K562 (cell line): ENCODE measurements around the gene LY6G6F. TPM values are rescaled to one million over a fixed set of nuclear protein-coding genes. Genes with fewer than 3 reads are reported as not detected.

Experiments used
- ARID2 ChIP-seq: fragments of 450-650 bp; IDR thresholded peaks from 2 replicates; pipeline ENCODE4 v1.6.1; 2017; ENCODE audit warnings: antibody characterized with exemption, mild to moderate bottlenecking
- BRCA1 ChIP-seq, 2 experiments: fragments of 450-650 bp in 1 of 2; sonication (generic) in 1 of 2; formaldehyde crosslinking in 1 of 2; IDR thresholded peaks; 2 replicates each; pipeline versions ENCODE4 v1.5.0 to v1.6.1; 2017 to 2020; ENCODE audit warnings: mild to moderate bottlenecking in 1 of 2, missing genetic modification reagents in 1 of 2
- BRD9 ChIP-seq: fragments of 450-650 bp; IDR thresholded peaks from 2 replicates; pipeline ENCODE4 v1.6.1; 2018; ENCODE audit warnings: low read depth; ENCODE audit not compliant: partially characterized antibody
- FOXK1 ChIP-seq: sonication (generic); formaldehyde crosslinking; IDR thresholded peaks from 2 replicates; pipeline ENCODE4 v1.8.0; 2022; ENCODE audit warnings: missing genetic modification reagents, mild to moderate bottlenecking, borderline replicate concordance
- HSF4 ChIP-seq: fragments of 250-450 bp; sonication (Bioruptor Pico); IDR thresholded peaks from 2 replicates; pipeline ENCODE4 v2.1.2; 2022; ENCODE audit warnings: mild to moderate bottlenecking, moderate library complexity, borderline replicate concordance
- KHSRP ChIP-seq: fragments of 450-650 bp; IDR thresholded peaks from 2 replicates; pipeline ENCODE4 v1.6.1; 2017
- KLF10 ChIP-seq: fragments of 250-450 bp; sonication (Bioruptor Pico); IDR thresholded peaks from 2 replicates; pipeline ENCODE4 v1.6.1; 2021; ENCODE audit warnings: matching md5 sums
- KLF16 ChIP-seq: IDR thresholded peaks from 2 replicates; pipeline ENCODE4 v1.6.1; 2016; ENCODE audit warnings: antibody characterized with exemption
- MAX ChIP-seq: sonication (generic); formaldehyde crosslinking; IDR thresholded peaks from 2 replicates; pipeline ENCODE4 v1.9.0; 2022; ENCODE audit warnings: mild to moderate bottlenecking, missing genetic modification reagents
- MLLT1 ChIP-seq, 2 experiments: fragments of 450-650 bp; IDR thresholded peaks; 2 replicates each; pipeline ENCODE4 v1.6.1; 2016
- NCOA6 ChIP-seq: fragments of 450-650 bp; IDR thresholded peaks from 2 replicates; pipeline ENCODE4 v1.6.1; 2017; ENCODE audit warnings: mild to moderate bottlenecking
- SMAD2 ChIP-seq: fragments of 150-350 bp; IDR thresholded peaks from 2 replicates; pipeline ENCODE4 v1.6.1; 2014; ENCODE audit warnings: low read depth, mild to moderate bottlenecking, low read length
- WHSC1 ChIP-seq: IDR thresholded peaks from one replicate; pipeline ENCODE4 v1.6.1; 2012; ENCODE audit warnings: low read length, control low read depth, inconsistent platforms
- YY1 ChIP-seq, 3 experiments: IDR thresholded peaks; 2 replicates each; pipeline ENCODE4 v1.6.1; 2011; ENCODE audit warnings: low read length in 2 of 3, mild to moderate bottlenecking in 2 of 3, moderate library complexity in 2 of 3, borderline replicate concordance in 1 of 3, control low read depth in 1 of 3, low read depth in 1 of 3; ENCODE audit not compliant: insufficient read depth in 3 of 3, insufficient replicate concordance in 2 of 3, control insufficient read depth in 1 of 3, insufficient read length in 1 of 3; ENCODE audit errors: extremely low read depth in 1 of 3
- ZBTB11 ChIP-seq, 3 experiments: fragments of 200-800 bp in 1 of 3; fragments of 250-450 bp in 1 of 3; fragments of 450-650 bp in 1 of 3; sonication (Bioruptor Pico) in 1 of 3; sonication (Bioruptor generic) in 1 of 3; formaldehyde crosslinking in 1 of 3; IDR thresholded peaks; 2 replicates each; pipeline versions ENCODE4 v1.6.1 to v1.8.0; 2016 to 2022; ENCODE audit warnings: mild to moderate bottlenecking in 2 of 3, missing genetic modification characterization in 2 of 3, missing compliant biosample characterization in 1 of 3, moderate library complexity in 1 of 3
- ZBTB9 ChIP-seq: fragments of 450-650 bp; formaldehyde crosslinking; IDR thresholded peaks from 2 replicates; pipeline ENCODE4 v1.4.0; 2020; ENCODE audit warnings: mild to moderate bottlenecking, moderate library complexity
- ZNF197 ChIP-seq: fragments of 200-800 bp; sonication (Bioruptor generic); IDR thresholded peaks from 2 replicates; pipeline ENCODE4 v1.6.1; 2016; ENCODE audit warnings: low read depth, missing genetic modification characterization, missing compliant biosample characterization
- ZNF583 ChIP-seq: fragments of 250-450 bp; sonication (Bioruptor Pico); IDR thresholded peaks from 2 replicates; pipeline ENCODE4 v1.4.0; 2020
- polyA plus RNA-seq, 8 experiments: library from polyadenylated mRNA; depleted of rRNA in 4 of 8; stranded (reverse) in 5 of 8; unstranded in 3 of 8; fragments of >200 nt; fragmentation: Nextera tagmentation in 2 of 8; fragmentation: Illumina TruSeq in 1 of 8; extraction: Ambion mirVana in 2 of 8; extraction: Trizol in 1 of 8; gene quantifications; 2 replicates each; pipeline versions ENCODE4 v1.2.1 to v1.2.3, GENCODE V29; 2011 to 2014; ENCODE audit warnings: inconsistent platforms in 1 of 8, missing spikeins in 1 of 8
- total RNA-seq, 7 experiments: library from RNA; depleted of rRNA in 6 of 7; stranded (reverse); fragments of >200 nt in 6 of 7; fragmentation: Illumina TruSeq in 2 of 7; extraction: Trizol in 2 of 7; gene quantifications; 2 replicates each; pipeline versions ENCODE4 v1.2.1 to v1.2.3, GENCODE V29; 2011 to 2021; ENCODE audit warnings: low replicate concordance in 1 of 7

Gene LY6G6F
- total and polyA plus RNA-seq, 9 of the 15 experiments (the other 6 are each of a cell fraction or from before 2014, with no cell fraction given), result 0.14 to 0.50 (median 0.28) TPM; not detected in 2

- peak; percentile 66 for TF ChIP-seq WHSC1
- no peak for TF ChIP-seq KHSRP
- TF ChIP-seq ZBTB11 (CRISPR knock-in tag; IDR thresholded peaks at IDR 0.05), result no peak
- no peak for TF ChIP-seq ZBTB9 (CRISPR knock-in tag)
- no peak for TF ChIP-seq FOXK1
- no peak for TF ChIP-seq MLLT1 (IDR thresholded peaks at IDR 0.05)
- no peak for TF ChIP-seq BRCA1 (IDR thresholded peaks at IDR 0.05)
- TF ChIP-seq BRCA1 (CRISPR knock-in tag; IDR thresholded peaks at IDR 0.05), result no peak
- TF ChIP-seq HSF4, result no peak
- TF ChIP-seq ARID2, result peak; percentile 3; the same call in 1 of the 2 replicates
- TF ChIP-seq YY1 (IDR thresholded peaks at IDR 0.05; ENCODE audit: borderline replicate concordance in 1 of 3, control insufficient read depth in 1 of 3, extremely low read depth in 1 of 3, insufficient read depth in 3 of 3, insufficient read length in 1 of 3, insufficient replicate concordance in 2 of 3, low read depth in 1 of 3, low read length in 2 of 3), result peak in 1 of 3 experiments; percentile 28
- TF ChIP-seq KLF10, result no peak
- TF ChIP-seq KLF16, result no peak
- TF ChIP-seq ZNF583 (CRISPR knock-in tag), result no peak
- no peak for TF ChIP-seq ZNF197
- no peak for TF ChIP-seq BRD9
- no peak for TF ChIP-seq NCOA6
- TF ChIP-seq MAX, result no peak
- no peak for TF ChIP-seq SMAD2
Observed at GRCh38 chr6:31730631-31731086, 24.0 kb downstream of the LY6G6F start (continued).
